Endometrium (tissue), 2 donors: ENCODE measurements around the gene MEIS3.

ENCODE experiments used
- FAIRE-seq: peaks from 2 replicates; lab custom pipeline; 2012; peaks lifted over from hg19 to GRCh38; lab: Jason Lieb, UNC
- donor health status: control.
- donor health status: control.

Gene MEIS3

GRCh38 chr19:47357788-47358680 lies 61.3 kb downstream of the MEIS3 start:
- no peak for FAIRE-seq

GRCh38 chr19:47356900-47357299 lies 62.4 kb downstream of the MEIS3 start:
- no peak for FAIRE-seq

- no peak for FAIRE-seq
These were observed 66.0 kb downstream of the MEIS3 start for GRCh38 chr19:47353307-47353712.
